GM18519 (cell line): ENCODE data around the gene NAGK.
A peak's percentile ranks its signal among the peaks of the same experiment; 100 is the strongest.
"Not testable (repeated sequence)": the region's sequence is repeated elsewhere in the genome, so short reads cannot be mapped to it uniquely, and the experiment has no call there.

ENCODE experiments used
- ATAC-seq: cut with Tn5 transposase; IDR thresholded peaks from one replicate; pipeline ENCODE4 v1.9.1; 2021; ENCODE audit warnings: mild to moderate bottlenecking, moderate library complexity; ENCODE audit not compliant: unreplicated experiment, low FRiP score

NAGK gene

DNA sequence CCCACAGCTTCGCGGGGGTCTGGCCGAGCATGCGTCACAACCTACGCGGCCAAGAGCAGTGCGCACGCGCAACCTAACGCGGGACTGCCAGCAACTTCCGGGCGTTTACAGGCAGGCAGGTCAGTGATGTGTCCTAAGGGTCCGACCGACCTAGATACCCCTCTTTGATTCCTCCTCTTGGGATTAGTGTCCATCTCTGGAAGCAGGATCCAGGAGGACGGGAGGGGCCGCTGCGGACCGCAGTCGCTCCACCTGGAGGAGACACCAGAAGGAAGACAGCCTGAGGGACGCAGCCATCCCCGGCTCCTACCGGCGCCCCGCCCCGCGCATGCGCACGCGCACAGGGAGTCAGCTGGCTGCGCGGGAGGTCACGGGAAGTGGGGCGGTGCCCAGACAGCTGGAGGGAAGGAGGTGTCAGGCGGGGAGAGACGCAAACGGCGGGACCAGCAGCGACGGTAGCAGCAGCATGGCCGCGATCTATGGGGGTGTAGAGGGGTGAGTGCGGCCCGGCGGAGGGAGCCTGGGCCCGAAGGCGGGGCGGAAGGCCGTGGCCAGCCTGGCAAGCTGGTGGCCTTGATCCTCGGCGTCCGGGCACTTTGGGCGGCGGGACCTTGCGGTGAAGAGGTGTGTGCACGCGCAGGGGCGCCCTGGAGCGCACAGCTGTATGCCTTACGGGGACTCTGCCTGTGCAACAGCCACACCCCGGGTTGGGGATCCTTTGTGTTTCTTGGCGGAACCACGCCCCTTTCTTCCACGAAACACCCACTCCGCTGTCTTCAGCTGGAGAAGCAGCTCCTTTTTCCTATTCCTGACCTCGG is at the start of gene NAGK:
Gene NAGK (plus strand): TSS at position 431 of the 818 bp plus-strand sequence. CDS start 36 bp downstream, at position 467.
- ATAC-seq = peak; percentile 50

GRCh38 chr2:71019989-71020388 is 48.5 kb upstream of the NAGK start:
- ATAC-seq = not testable (repeated sequence)

DNA sequence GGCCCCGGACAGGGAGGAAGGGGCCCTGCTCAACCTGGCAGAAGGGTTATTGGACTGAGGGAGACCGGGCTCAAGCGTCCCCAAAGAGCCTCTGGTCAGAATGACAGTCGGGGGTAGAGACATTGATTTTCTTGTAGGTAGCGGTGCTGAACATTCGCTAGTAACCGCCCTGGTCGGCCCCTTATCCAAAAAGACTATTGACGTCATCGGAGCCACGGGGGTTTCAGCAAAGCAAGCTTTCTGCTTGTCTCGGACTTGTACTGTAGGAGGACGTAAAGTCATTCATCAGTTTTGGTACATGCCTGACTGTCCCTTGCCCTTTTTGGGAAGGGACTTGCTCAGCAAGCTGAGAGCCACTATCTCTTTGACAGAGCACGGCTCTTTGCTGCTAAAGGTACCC is 47.1 kb upstream of the NAGK start:
- ATAC-seq = not testable (repeated sequence)

- not testable (repeated sequence) for ATAC-seq
These were observed 44.8 kb upstream of the NAGK start for GRCh38 chr2:71023553-71024243.

DNA sequence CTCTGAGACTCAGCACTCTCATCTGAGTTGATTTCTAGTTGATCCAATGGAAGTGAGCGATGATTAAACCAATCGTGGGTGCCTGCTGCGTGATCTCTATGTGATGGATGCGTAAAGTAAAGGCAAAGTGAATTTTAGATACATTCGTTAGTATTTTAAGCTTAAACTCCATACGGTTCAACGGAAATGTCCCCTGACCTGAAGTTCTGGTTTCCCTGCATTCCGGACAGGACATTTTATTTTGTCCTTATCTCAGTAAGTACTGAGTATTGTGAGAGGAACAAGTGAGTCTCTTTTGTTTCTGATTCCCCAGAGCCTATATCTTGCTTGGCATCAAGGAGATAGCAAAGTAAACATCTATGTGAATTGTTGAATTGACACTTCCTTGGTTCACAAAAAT is 32.2 kb upstream of the NAGK start:
- not testable (repeated sequence) for ATAC-seq

- ATAC-seq = no peak
These were observed 26.2 kb upstream of the NAGK start for GRCh38 chr2:71042287-71042686.

- no peak for ATAC-seq
These were observed 24.7 kb upstream of the NAGK start for GRCh38 chr2:71043531-71044407.

DNA sequence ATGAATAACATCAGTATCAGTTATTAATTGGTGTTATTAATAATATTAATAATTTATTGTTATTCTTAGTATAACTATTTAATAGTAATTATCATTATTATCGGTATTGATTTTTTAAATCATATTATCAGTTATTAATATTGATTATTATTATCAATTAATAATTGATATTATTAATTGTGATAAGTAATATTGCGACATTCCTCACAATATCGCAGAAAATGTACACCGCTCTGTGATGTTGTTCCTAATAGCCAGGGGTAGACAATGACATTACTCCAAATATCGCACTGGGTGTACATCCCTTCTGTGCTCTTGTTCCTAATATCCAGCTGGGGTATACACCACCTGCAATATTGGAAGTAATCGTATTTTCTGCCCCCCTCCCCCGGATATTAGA is 23.3 kb upstream of the NAGK start:
- ATAC-seq = no peak

- ATAC-seq = no peak
These were observed 22.4 kb upstream of the NAGK start for GRCh38 chr2:71045865-71046548.

GRCh38 chr2:71048096-71048495 is 20.4 kb upstream of the NAGK start:
- ATAC-seq = no peak

DNA sequence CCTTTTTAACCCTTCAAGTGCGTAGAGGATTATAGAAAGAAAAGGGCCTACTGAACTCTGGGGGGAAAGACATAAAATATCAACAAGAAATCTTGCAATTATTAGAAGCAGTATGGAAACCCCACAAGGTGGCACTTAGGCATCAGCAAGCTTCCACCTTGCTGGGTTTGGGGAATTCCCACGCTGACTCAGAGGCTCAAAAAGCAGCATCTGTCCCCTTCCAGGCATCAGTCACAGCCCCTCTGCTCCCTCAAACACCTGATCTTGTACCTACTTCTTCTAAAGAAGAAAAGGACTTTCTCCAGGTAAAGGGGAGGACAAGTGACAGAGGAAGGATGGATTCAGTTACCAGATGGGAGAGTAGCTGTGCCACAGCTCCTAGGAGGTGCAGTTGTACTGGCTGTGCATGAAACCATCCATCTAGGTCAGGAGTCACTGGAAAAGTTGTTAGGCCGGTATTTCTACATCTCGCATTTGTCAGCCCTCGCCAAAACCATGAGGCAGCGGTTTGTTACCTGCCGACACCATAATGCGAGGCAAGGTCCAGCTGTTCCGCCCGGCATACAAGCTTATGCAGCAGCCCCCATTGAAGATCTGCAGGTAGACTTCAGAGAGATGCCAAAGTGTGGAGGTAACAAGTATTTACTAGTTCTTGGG is 18.6 kb upstream of the NAGK start:
- not testable (repeated sequence) for ATAC-seq

GRCh38 chr2:71055206-71055740 is 13.2 kb upstream of the NAGK start:
- ATAC-seq = not testable (repeated sequence)

GRCh38 chr2:71060211-71060610 is 8.2 kb upstream of the NAGK start:
- ATAC-seq = no peak

DNA sequence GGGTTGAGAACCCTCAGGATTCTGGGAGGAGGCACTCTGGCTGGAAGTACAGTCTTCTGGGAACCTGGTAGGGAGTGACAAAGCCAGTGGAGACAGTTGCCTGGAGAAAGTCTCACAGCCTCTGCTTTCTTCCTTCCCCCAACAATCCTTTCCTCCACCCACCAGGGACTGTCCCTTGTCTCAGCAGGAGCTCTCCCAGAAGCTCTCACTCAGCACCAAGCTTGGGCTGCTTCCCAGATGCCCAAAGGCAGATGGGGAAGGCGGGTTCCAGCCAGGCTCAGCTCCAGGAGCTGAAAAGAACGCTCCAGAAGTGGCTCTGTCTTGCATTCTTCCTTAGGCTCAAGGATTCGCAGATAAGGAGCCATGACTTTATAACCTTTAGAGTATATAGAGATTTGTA is 7.6 kb upstream of the NAGK start:
- ATAC-seq = no peak

DNA sequence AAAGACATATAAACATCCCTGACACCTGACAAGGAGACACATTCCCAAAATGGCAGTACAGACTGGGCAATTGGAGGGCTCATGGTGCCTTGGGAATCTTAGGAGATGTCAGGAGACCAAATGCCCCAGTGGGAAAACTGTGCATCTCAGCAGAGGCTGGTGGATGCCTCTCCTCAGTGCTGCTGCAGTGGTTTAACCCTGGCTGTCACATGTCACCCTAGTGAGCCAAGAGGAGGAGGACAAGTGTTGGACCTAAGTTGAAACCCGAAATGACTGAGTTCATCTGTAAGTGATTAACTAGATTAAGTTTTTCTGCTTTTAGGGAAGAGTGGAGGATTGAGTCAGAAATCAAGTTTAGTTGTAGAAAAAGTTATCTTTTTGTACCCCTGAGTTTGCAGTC is 5.2 kb upstream of the NAGK start:
- no peak for ATAC-seq

GRCh38 chr2:71064110-71064611 is 4.3 kb upstream of the NAGK start:
- no peak for ATAC-seq

- no peak for ATAC-seq
These were observed 3.5 kb upstream of the NAGK start for GRCh38 chr2:71064754-71065621.

DNA sequence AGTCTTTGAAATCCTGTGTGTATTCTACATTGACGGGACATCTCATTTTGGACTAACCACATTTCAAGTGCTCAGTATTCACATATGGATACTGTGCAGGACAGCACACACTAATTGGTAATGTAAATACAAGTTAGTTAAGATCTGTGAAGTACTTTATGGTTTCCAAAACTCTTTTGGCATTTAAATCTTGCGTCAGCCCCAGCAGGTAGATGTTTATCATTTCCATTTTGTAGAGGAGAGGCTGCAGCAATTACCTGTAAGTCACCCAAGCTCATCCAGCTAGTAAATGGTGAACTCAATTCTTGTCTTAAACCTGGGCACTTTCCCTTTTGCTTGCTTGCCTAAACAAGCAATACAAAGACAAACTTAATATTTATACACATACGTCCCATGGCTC is 1.6 kb upstream of the NAGK start:
- ATAC-seq = no peak
